Lower leg skin (tissue), 3 donors: ENCODE data around the gene IL23R.

Experiments used
- POLR2A ChIP-seq, 2 donors: fragments of 450-650 bp; IDR thresholded peaks; one replicate each; pipeline ENCODE4 v1.6.1; 2016 to 2017; ENCODE audit warnings: antibody characterized with exemption in 2 of 2, mild to moderate bottlenecking in 1 of 2, moderate library complexity in 1 of 2
- TF ChIP-seq, protein P1 (sequence below), 3 donors: fragments of 450-650 bp; IDR thresholded peaks; one replicate each; pipeline ENCODE4 v1.5.1; 2016; ENCODE audit warnings: antibody characterized with exemption in 3 of 3, mild to moderate bottlenecking in 3 of 3, moderate library complexity in 2 of 3

DNA sequence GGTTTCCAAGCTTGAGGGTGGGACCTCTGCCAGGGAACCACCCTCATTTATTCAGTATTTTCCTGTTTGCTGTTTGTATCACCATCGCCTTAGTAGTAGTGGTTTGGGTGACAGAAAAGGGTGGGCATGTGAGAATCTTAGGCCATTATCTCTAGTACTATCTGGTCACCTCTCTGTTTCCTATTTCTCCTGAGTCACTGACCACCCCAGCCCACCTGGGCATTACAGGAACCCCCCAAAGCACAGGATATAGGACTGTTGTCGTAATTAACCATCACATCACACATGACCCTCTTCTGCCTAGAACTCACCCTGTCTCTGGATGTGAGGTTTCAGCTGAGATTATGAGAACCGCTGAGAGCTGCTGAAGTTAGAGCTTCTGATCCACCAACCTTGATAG, 60.4 kb downstream of the IL23R start:
- TF ChIP-seq, protein P1, sequence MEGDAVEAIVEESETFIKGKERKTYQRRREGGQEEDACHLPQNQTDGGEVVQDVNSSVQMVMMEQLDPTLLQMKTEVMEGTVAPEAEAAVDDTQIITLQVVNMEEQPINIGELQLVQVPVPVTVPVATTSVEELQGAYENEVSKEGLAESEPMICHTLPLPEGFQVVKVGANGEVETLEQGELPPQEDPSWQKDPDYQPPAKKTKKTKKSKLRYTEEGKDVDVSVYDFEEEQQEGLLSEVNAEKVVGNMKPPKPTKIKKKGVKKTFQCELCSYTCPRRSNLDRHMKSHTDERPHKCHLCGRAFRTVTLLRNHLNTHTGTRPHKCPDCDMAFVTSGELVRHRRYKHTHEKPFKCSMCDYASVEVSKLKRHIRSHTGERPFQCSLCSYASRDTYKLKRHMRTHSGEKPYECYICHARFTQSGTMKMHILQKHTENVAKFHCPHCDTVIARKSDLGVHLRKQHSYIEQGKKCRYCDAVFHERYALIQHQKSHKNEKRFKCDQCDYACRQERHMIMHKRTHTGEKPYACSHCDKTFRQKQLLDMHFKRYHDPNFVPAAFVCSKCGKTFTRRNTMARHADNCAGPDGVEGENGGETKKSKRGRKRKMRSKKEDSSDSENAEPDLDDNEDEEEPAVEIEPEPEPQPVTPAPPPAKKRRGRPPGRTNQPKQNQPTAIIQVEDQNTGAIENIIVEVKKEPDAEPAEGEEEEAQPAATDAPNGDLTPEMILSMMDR (IDR thresholded peaks at IDR 0.05), result no peak
- no peak for TF ChIP-seq POLR2A (IDR thresholded peaks at IDR 0.05)
